Erythroblast (primary cell): Measurements from ENCODE around the gene FBXL16.

Experiments used
- GATA1 ChIP-seq: IDR thresholded peaks from 2 replicates; pipeline ENCODE4 v1.6.1; 2011; ENCODE audit warnings: low read depth, mild to moderate bottlenecking, control low read depth, low read length, moderate library complexity
- POLR2A ChIP-seq: IDR thresholded peaks from 2 replicates; pipeline ENCODE4 v1.6.1; 2011; ENCODE audit warnings: mild to moderate bottlenecking, low read length

GRCh38 chr16:695355-696089 lies 10.1 kb downstream of the FBXL16 start:
- no peak for TF ChIP-seq POLR2A
- no peak for TF ChIP-seq GATA1
